ENCODE results near the gene GINS2. TPM values are rescaled to one million over a fixed set of nuclear protein-coding genes. Genes with fewer than 3 reads are reported as not detected.

The GINS2 gene
- total RNA-seq (2021): 35.5 to 38.4 TPM (median 38.0 TPM) in 3 replicates
- percentile 76 among the genes with signal in this experiment for Bru-seq, nascent RNA
- long read RNA-seq, experiment 1, transcript GINS2-201 (5 exons, 2,673 nt): major isoform, 239 of 250 reads
- long read RNA-seq, experiment 1, partial matches to known transcripts: 0 of 250 reads
- long read RNA-seq, experiment 1, other reads (novel, unspliced or antisense): 11 of 250 reads
- long read RNA-seq, experiment 2, transcript GINS2-201 (5 exons, 2,673 nt): major isoform, 93 of 107 reads
- long read RNA-seq, experiment 2, partial matches to known transcripts: 8 of 107 reads
- long read RNA-seq, experiment 2, other reads (novel, unspliced or antisense): 6 of 107 reads
- long read RNA-seq, experiment 3, transcript GINS2-201 (5 exons, 2,673 nt): major isoform, 183 of 194 reads
- long read RNA-seq, experiment 3, partial matches to known transcripts: 5 of 194 reads
- long read RNA-seq, experiment 3, other reads (novel, unspliced or antisense): 6 of 194 reads

DNA sequence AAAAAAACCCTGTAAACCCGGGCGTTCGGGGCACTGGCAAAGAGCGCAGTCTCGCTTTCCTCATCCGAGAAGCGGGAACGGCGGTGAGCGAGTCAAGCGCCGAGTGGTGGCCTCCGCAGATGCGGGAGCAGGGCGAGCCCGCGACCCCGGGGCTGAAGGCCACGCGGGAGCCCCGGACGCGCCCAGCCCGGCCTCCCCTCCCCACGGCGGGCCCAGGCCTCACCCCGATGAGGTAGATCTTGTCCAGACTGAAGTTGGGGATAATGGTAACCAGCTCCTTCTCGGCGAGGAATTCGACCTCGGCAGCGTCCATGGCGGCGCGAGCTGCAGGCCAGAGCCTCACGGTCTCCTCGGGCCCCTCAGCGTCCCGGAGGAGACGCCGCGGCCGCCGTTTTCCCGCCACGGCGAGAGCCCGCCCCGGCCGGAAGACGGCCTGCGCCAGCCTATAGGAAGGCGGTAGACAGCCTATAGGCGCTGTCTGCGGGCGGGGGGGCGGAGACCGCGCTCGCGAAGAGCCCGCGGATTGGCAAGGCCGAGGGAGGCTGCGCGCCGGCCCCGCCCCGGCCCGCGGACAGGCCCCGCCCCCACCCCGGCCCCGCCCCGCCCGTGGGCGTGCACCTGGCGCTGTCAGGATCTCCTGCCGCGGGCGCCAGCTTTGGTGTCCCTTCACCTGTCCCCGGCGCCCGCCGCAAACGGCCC lies at the start of gene GINS2:
TSS of gene GINS2 (minus strand) at position 369 of the 699 bp plus-strand sequence. CDS start at position 313, 56 bp downstream.
- ChIA-PET POLR2A (interaction anchor here (0.6 to 1.3 kb wide), 2 partner anchors 27 to 454 kb away, joined by 4 to 6 read pairs; no protein-coding TSS in a partner anchor), CTCF (interaction anchor here (0.5 to 3.7 kb wide), 12 partner anchors 8 to 273 kb away, joined by 3 to 33 read pairs (median 4); no protein-coding TSS in a partner anchor)
- ATAC-seq (peak; percentile 99), DNase-seq (ENCODE audit: low spot score) (peak; percentile 93)
- Mint-ChIP-seq H3K4me1 (peaks cover 10% of the 10 kb centered on the region), H3K27me3 (ENCODE audit: low read depth) (peaks cover 17% of the 10 kb centered on the region; the same call in 1 of the 2 replicates), H3K36me3 (peaks cover 14% of the 10 kb centered on the region), H3K9me3 (no peaks in the 10 kb centered on the region), H3K27ac (no peak within 1 kb of the TSS), H3K4me3 (peak within 1 kb of the TSS; percentile 74)
- TF ChIP-seq TCF7 (CRISPR knock-in tag; IDR thresholded peaks at IDR 0.05; ENCODE audit: low read depth): no peak
- TF ChIP-seq, protein P1, sequence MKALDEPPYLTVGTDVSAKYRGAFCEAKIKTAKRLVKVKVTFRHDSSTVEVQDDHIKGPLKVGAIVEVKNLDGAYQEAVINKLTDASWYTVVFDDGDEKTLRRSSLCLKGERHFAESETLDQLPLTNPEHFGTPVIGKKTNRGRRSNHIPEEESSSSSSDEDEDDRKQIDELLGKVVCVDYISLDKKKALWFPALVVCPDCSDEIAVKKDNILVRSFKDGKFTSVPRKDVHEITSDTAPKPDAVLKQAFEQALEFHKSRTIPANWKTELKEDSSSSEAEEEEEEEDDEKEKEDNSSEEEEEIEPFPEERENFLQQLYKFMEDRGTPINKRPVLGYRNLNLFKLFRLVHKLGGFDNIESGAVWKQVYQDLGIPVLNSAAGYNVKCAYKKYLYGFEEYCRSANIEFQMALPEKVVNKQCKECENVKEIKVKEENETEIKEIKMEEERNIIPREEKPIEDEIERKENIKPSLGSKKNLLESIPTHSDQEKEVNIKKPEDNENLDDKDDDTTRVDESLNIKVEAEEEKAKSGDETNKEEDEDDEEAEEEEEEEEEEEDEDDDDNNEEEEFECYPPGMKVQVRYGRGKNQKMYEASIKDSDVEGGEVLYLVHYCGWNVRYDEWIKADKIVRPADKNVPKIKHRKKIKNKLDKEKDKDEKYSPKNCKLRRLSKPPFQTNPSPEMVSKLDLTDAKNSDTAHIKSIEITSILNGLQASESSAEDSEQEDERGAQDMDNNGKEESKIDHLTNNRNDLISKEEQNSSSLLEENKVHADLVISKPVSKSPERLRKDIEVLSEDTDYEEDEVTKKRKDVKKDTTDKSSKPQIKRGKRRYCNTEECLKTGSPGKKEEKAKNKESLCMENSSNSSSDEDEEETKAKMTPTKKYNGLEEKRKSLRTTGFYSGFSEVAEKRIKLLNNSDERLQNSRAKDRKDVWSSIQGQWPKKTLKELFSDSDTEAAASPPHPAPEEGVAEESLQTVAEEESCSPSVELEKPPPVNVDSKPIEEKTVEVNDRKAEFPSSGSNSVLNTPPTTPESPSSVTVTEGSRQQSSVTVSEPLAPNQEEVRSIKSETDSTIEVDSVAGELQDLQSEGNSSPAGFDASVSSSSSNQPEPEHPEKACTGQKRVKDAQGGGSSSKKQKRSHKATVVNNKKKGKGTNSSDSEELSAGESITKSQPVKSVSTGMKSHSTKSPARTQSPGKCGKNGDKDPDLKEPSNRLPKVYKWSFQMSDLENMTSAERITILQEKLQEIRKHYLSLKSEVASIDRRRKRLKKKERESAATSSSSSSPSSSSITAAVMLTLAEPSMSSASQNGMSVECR (CRISPR knock-in tag; IDR thresholded peaks at IDR 0.05; ENCODE audit: borderline replicate concordance): peak; percentile 94; the same call in 1 of the 2 replicates
- TF ChIP-seq ETV6 (CRISPR knock-in tag; IDR thresholded peaks at IDR 0.05): peak; percentile 80
- TF ChIP-seq FOXJ3 (CRISPR knock-in tag; IDR thresholded peaks at IDR 0.05; ENCODE audit: borderline replicate concordance): no peak
- TF ChIP-seq, protein P2, sequence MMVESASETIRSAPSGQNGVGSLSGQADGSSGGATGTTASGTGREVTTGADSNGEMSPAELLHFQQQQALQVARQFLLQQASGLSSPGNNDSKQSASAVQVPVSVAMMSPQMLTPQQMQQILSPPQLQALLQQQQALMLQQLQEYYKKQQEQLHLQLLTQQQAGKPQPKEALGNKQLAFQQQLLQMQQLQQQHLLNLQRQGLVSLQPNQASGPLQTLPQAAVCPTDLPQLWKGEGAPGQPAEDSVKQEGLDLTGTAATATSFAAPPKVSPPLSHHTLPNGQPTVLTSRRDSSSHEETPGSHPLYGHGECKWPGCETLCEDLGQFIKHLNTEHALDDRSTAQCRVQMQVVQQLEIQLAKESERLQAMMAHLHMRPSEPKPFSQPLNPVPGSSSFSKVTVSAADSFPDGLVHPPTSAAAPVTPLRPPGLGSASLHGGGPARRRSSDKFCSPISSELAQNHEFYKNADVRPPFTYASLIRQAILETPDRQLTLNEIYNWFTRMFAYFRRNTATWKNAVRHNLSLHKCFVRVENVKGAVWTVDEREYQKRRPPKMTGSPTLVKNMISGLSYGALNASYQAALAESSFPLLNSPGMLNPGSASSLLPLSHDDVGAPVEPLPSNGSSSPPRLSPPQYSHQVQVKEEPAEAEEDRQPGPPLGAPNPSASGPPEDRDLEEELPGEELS (CRISPR knock-in tag; IDR thresholded peaks at IDR 0.05): peak; percentile 68; the same call in 1 of the 2 replicates
- TF ChIP-seq, protein P3, sequence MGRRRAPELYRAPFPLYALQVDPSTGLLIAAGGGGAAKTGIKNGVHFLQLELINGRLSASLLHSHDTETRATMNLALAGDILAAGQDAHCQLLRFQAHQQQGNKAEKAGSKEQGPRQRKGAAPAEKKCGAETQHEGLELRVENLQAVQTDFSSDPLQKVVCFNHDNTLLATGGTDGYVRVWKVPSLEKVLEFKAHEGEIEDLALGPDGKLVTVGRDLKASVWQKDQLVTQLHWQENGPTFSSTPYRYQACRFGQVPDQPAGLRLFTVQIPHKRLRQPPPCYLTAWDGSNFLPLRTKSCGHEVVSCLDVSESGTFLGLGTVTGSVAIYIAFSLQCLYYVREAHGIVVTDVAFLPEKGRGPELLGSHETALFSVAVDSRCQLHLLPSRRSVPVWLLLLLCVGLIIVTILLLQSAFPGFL (CRISPR knock-in tag; IDR thresholded peaks at IDR 0.05; ENCODE audit: borderline replicate concordance): 0 out of 2 replicates have a peak, but pooled peaks have one; percentile 79
- TF ChIP-seq ZNF219 (CRISPR knock-in tag; IDR thresholded peaks at IDR 0.05; ENCODE audit: borderline replicate concordance): no peak
- no peak for TF ChIP-seq SOX15 (CRISPR knock-in tag; IDR thresholded peaks at IDR 0.05)
- TF ChIP-seq NFATC4 (CRISPR knock-in tag; IDR thresholded peaks at IDR 0.05): no peak
- TF ChIP-seq ZNF671 (CRISPR knock-in tag; IDR thresholded peaks at IDR 0.05): no peak
- no peak for TF ChIP-seq RELA (CRISPR knock-in tag; IDR thresholded peaks at IDR 0.05; ENCODE audit: borderline replicate concordance)
- TF ChIP-seq, protein P4, sequence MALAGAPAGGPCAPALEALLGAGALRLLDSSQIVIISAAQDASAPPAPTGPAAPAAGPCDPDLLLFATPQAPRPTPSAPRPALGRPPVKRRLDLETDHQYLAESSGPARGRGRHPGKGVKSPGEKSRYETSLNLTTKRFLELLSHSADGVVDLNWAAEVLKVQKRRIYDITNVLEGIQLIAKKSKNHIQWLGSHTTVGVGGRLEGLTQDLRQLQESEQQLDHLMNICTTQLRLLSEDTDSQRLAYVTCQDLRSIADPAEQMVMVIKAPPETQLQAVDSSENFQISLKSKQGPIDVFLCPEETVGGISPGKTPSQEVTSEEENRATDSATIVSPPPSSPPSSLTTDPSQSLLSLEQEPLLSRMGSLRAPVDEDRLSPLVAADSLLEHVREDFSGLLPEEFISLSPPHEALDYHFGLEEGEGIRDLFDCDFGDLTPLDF (CRISPR knock-in tag; IDR thresholded peaks at IDR 0.05): peak; percentile 86; the same call in 1 of the 2 replicates
- TF ChIP-seq GABPB1 (CRISPR knock-in tag; IDR thresholded peaks at IDR 0.05): peak; percentile 63
- no peak; the same call in 1 of the 2 replicates for TF ChIP-seq IRF2 (CRISPR knock-in tag; IDR thresholded peaks at IDR 0.05; ENCODE audit: borderline replicate concordance, low read depth)
- TF ChIP-seq, protein P5, sequence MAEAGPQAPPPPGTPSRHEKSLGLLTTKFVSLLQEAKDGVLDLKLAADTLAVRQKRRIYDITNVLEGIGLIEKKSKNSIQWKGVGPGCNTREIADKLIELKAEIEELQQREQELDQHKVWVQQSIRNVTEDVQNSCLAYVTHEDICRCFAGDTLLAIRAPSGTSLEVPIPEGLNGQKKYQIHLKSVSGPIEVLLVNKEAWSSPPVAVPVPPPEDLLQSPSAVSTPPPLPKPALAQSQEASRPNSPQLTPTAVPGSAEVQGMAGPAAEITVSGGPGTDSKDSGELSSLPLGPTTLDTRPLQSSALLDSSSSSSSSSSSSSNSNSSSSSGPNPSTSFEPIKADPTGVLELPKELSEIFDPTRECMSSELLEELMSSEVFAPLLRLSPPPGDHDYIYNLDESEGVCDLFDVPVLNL (CRISPR knock-in tag; IDR thresholded peaks at IDR 0.05; ENCODE audit: borderline replicate concordance, low read depth): peak; percentile 98
- TF ChIP-seq ZNF416 (CRISPR knock-in tag; IDR thresholded peaks at IDR 0.05): peak; percentile 74; the same call in 1 of the 2 replicates
- no peak for TF ChIP-seq OVOL2 (CRISPR knock-in tag; IDR thresholded peaks at IDR 0.05; ENCODE audit: borderline replicate concordance)
- TF ChIP-seq, protein P6, sequence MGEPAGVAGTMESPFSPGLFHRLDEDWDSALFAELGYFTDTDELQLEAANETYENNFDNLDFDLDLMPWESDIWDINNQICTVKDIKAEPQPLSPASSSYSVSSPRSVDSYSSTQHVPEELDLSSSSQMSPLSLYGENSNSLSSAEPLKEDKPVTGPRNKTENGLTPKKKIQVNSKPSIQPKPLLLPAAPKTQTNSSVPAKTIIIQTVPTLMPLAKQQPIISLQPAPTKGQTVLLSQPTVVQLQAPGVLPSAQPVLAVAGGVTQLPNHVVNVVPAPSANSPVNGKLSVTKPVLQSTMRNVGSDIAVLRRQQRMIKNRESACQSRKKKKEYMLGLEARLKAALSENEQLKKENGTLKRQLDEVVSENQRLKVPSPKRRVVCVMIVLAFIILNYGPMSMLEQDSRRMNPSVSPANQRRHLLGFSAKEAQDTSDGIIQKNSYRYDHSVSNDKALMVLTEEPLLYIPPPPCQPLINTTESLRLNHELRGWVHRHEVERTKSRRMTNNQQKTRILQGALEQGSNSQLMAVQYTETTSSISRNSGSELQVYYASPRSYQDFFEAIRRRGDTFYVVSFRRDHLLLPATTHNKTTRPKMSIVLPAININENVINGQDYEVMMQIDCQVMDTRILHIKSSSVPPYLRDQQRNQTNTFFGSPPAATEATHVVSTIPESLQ (CRISPR knock-in tag; IDR thresholded peaks at IDR 0.05): no peak
